Fibroblast of the conjunctiva (primary cell): ENCODE data around the gene COMMD3.
"Not testable (repeated sequence)": the region's sequence is repeated elsewhere in the genome, so short reads cannot be mapped to it uniquely, and the experiment has no call there.

Experiments used
- DNase-seq: peaks from one replicate; pipeline ENCODE4 v3.0.0-alpha.2; 2010; ENCODE audit warnings: low read depth

Gene COMMD3

GRCh38 chr10:22338931-22339330 is 22.7 kb downstream of the COMMD3 start:
- no peak for DNase-seq

GRCh38 chr10:22339761-22340328 is 23.7 kb downstream of the COMMD3 start:
- DNase-seq = no peak

- DNase-seq = peak; percentile 60
Measured at GRCh38 chr10:22340329-22341189, 24.4 kb downstream of the COMMD3 start.

GRCh38 chr10:22341190-22341925 is 25.2 kb downstream of the COMMD3 start:
- no peak for DNase-seq

GRCh38 chr10:22341926-22342196 is 25.7 kb downstream of the COMMD3 start:
- no peak for DNase-seq

- no peak for DNase-seq
Measured at GRCh38 chr10:22342421-22342820, 26.2 kb downstream of the COMMD3 start.

- no peak for DNase-seq
Measured at GRCh38 chr10:22343731-22344130, 27.5 kb downstream of the COMMD3 start.

GRCh38 chr10:22344249-22344648 is 28.1 kb downstream of the COMMD3 start:
- DNase-seq = no peak

GRCh38 chr10:22344781-22345300 is 28.7 kb downstream of the COMMD3 start:
- DNase-seq = no peak

GRCh38 chr10:22345301-22346095 is 29.3 kb downstream of the COMMD3 start, which contains the start of gene SPAG6:
Gene SPAG6, plus strand, starts transcription at chr10:22345496. Its CDS starts 116 bp downstream, at chr10:22345612.
- DNase-seq = no peak

- DNase-seq = no peak
Measured at GRCh38 chr10:22346096-22346661, 30.0 kb downstream of the COMMD3 start.

GRCh38 chr10:22349755-22350154 is 33.6 kb downstream of the COMMD3 start:
- no peak for DNase-seq

GRCh38 chr10:22351131-22351703 is 35.0 kb downstream of the COMMD3 start:
- no peak for DNase-seq

- no peak for DNase-seq
Measured at GRCh38 chr10:22356324-22356873, 40.2 kb downstream of the COMMD3 start.

GRCh38 chr10:22357770-22358169 is 41.6 kb downstream of the COMMD3 start:
- DNase-seq = not testable (repeated sequence)

- DNase-seq = no peak
Measured at GRCh38 chr10:22363305-22363704, 47.1 kb downstream of the COMMD3 start.

GRCh38 chr10:22364407-22365140 is 48.4 kb downstream of the COMMD3 start:
- no peak for DNase-seq

- no peak for DNase-seq
Measured at GRCh38 chr10:22365233-22365632, 49.0 kb downstream of the COMMD3 start.

- no peak for DNase-seq
Measured at GRCh38 chr10:22365644-22366434, 49.7 kb downstream of the COMMD3 start.

- DNase-seq = no peak
Measured at GRCh38 chr10:22366435-22366703, 50.2 kb downstream of the COMMD3 start.
